NB4 (cell line): ENCODE results near the gene MINDY4.

Experiments
- CTCF ChIP-seq: IDR thresholded peaks from one replicate; pipeline ENCODE4 v1.5.1; 2012; ENCODE audit warnings: low read depth, low read length
- POLR2A ChIP-seq: IDR thresholded peaks from 2 replicates; pipeline ENCODE4 v1.6.1; 2011; ENCODE audit warnings: mild to moderate bottlenecking; ENCODE audit not compliant: insufficient read length; ENCODE audit errors: extremely low read depth
- TF ChIP-seq, protein P1 (sequence below): IDR thresholded peaks from 2 replicates; pipeline ENCODE4 v1.6.1; 2011; ENCODE audit warnings: low read depth, low read length

- TF ChIP-seq CTCF (no peak), POLR2A (no peak)
- TF ChIP-seq, protein P1, sequence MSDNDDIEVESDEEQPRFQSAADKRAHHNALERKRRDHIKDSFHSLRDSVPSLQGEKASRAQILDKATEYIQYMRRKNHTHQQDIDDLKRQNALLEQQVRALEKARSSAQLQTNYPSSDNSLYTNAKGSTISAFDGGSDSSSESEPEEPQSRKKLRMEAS: no peak
These were observed 127.8 kb downstream of the MINDY4 start for GRCh38 chr7:30899066-30899465.
